Measurements from ENCODE around the gene TEF.
A peak's percentile ranks its signal among the peaks of the same experiment; 100 is the strongest.
"Not testable (repeated sequence)": the region's sequence is repeated elsewhere in the genome, so short reads cannot be mapped to it uniquely, and the experiment has no call there.

The TEF gene

GRCh38 chr22:41429232-41429950, 47.6 kb downstream of the TEF start:
- H3K4me1 ChIP-seq (ENCODE audit: control insufficient read depth, insufficient read depth, low read length), result no peaks in the 10 kb centered on the region; the same call in 1 of the 2 replicates
- peaks cover 18% of the 10 kb centered on the region for H3K36me3 ChIP-seq (ENCODE audit: control insufficient read depth, insufficient read depth, low read length)
- H3K9me3 ChIP-seq (ENCODE audit: control insufficient read depth, insufficient read depth, low read depth, low read length), result no peaks in the 10 kb centered on the region
- H3K4me3 ChIP-seq (ENCODE audit: low read depth, low read length), result no peak overlapping the region
- H3K27me3 ChIP-seq (ENCODE audit: control insufficient read depth, insufficient read depth, low read length), result no peaks in the 10 kb centered on the region
- H3K27ac ChIP-seq (ENCODE audit: low read depth, low read length), result no peak overlapping the region
- peak overlapping the region; percentile 2 for H3K9ac ChIP-seq (ENCODE audit: low read length)

DNA sequence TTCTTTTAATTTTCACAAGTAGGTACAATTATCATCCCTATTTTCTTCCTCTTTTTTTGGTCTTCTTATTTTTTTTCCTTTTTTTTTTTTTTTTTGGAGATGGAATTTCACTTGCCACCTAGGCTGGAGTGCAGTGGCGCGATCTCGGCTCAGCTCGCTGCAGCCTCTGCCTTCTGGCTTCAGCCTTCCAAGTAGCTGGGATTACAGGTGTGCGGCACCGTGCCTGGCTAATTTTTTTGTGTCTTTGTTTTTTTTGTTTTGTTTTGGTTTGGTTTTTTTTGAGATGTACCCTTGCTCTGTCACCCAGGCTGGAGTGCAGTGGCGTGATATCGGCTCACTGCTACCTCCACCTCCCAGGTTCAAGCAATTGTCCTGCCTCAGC, 48.2 kb downstream of the TEF start:
- H3K9me3 ChIP-seq (ENCODE audit: control insufficient read depth, insufficient read depth, low read depth, low read length), result no peaks in the 10 kb centered on the region
- H3K36me3 ChIP-seq (ENCODE audit: control insufficient read depth, insufficient read depth, low read length), result peaks cover 24% of the 10 kb centered on the region

DNA sequence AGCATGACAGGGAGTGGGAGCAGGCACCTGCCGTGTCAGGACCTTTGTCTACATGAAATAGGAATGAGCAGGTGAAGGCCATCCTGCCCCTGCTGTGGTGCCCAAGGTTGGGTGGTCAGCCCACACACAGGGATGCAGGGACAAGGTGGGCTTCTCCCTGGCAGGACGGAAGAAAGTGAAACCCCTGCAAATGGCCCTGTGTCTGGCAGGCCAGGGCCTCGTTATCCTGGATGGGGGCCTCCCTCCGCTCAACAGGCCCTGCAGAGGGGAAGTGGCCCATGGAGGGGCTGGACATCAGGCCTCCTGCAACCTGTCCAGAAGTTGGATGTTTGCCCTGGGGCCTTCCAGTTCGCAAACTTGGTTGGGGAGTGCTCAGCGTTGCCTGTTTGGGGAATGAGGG, 49.9 kb downstream of the TEF start:
- Histone ChIP-seq H3K27me3 (ENCODE audit: control insufficient read depth, insufficient read depth, low read length) (no peaks in the 10 kb centered on the region), H3K27ac (ENCODE audit: low read depth, low read length) (no peak overlapping the region)

More for the DNA sequence above, 48.2 kb downstream of the TEF start:
- H3K4me1 ChIP-seq (ENCODE audit: control insufficient read depth, insufficient read depth, low read length), result no peaks in the 10 kb centered on the region; the same call in 1 of the 2 replicates
- no peak overlapping the region for H3K27ac ChIP-seq (ENCODE audit: low read depth, low read length)
- H3K4me3 ChIP-seq (ENCODE audit: low read depth, low read length), result no peak overlapping the region
- no peak overlapping the region for H3K9ac ChIP-seq (ENCODE audit: low read length)
- no peaks in the 10 kb centered on the region for H3K27me3 ChIP-seq (ENCODE audit: control insufficient read depth, insufficient read depth, low read length)

GRCh38 chr22:41433480-41433879, 51.7 kb downstream of the TEF start:
- H3K4me1 ChIP-seq (ENCODE audit: control insufficient read depth, insufficient read depth, low read length); H3K27ac ChIP-seq (ENCODE audit: low read depth, low read length); H3K27me3 ChIP-seq (ENCODE audit: control insufficient read depth, insufficient read depth, low read length); H3K9ac ChIP-seq (ENCODE audit: low read length); H3K9me3 ChIP-seq (ENCODE audit: control insufficient read depth, insufficient read depth, low read depth, low read length); H3K4me3 ChIP-seq (ENCODE audit: low read depth, low read length): not testable (repeated sequence)
- H3K36me3 ChIP-seq (ENCODE audit: control insufficient read depth, insufficient read depth, low read length), result peaks cover 52% of the 10 kb centered on the region

More for the DNA sequence above, 49.9 kb downstream of the TEF start:
- Histone ChIP-seq H3K9ac (ENCODE audit: low read length) (no peak overlapping the region), H3K9me3 (ENCODE audit: control insufficient read depth, insufficient read depth, low read depth, low read length) (no peaks in the 10 kb centered on the region), H3K4me1 (ENCODE audit: control insufficient read depth, insufficient read depth, low read length) (no peaks in the 10 kb centered on the region; the same call in 1 of the 2 replicates), H3K36me3 (ENCODE audit: control insufficient read depth, insufficient read depth, low read length) (peaks cover 41% of the 10 kb centered on the region), H3K4me3 (ENCODE audit: low read depth, low read length) (no peak overlapping the region)

DNA sequence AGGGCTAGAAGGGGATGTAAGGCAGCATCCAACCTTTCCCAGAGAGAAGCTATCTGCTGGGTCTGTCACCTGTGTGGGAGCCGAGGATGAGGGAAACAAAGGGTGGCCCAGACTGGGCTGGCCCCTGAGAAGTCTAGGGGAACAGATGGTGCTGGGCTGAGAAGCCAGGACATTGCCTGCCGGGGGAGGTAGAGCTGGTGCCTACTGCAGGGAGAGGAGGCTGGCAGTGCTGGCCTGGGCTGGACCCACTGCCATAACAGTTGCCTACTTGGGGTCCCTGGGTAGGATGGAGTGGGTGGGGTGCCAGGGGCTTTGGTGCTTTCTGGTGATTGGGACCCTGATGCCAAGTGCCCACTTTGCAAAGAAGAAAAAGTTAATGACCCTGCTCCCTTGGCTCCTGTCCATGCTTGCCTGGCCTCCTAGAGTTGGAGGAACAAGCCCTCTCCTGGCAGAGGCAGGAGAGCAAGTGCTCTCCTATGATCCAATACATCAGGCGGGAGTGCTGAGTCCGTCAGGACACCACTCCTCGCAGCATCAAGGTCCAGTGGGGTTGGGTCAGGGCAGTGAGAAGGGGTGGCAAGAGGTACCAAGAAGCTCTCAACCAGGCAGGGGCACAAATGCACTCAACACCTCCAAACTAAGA, 52.7 kb downstream of the TEF start:
- H3K9ac ChIP-seq (ENCODE audit: low read length); H3K27me3 ChIP-seq (ENCODE audit: control insufficient read depth, insufficient read depth, low read length); H3K4me3 ChIP-seq (ENCODE audit: low read depth, low read length); H3K27ac ChIP-seq (ENCODE audit: low read depth, low read length); H3K4me1 ChIP-seq (ENCODE audit: control insufficient read depth, insufficient read depth, low read length); H3K9me3 ChIP-seq (ENCODE audit: control insufficient read depth, insufficient read depth, low read depth, low read length): not testable (repeated sequence)
- peaks cover 61% of the 10 kb centered on the region for H3K36me3 ChIP-seq (ENCODE audit: control insufficient read depth, insufficient read depth, low read length)

GRCh38 chr22:41435560-41435959, 53.8 kb downstream of the TEF start:
- Histone ChIP-seq H3K36me3 (ENCODE audit: control insufficient read depth, insufficient read depth, low read length) (peaks cover 65% of the 10 kb centered on the region), H3K27ac (ENCODE audit: low read depth, low read length) (no peak overlapping the region)

DNA sequence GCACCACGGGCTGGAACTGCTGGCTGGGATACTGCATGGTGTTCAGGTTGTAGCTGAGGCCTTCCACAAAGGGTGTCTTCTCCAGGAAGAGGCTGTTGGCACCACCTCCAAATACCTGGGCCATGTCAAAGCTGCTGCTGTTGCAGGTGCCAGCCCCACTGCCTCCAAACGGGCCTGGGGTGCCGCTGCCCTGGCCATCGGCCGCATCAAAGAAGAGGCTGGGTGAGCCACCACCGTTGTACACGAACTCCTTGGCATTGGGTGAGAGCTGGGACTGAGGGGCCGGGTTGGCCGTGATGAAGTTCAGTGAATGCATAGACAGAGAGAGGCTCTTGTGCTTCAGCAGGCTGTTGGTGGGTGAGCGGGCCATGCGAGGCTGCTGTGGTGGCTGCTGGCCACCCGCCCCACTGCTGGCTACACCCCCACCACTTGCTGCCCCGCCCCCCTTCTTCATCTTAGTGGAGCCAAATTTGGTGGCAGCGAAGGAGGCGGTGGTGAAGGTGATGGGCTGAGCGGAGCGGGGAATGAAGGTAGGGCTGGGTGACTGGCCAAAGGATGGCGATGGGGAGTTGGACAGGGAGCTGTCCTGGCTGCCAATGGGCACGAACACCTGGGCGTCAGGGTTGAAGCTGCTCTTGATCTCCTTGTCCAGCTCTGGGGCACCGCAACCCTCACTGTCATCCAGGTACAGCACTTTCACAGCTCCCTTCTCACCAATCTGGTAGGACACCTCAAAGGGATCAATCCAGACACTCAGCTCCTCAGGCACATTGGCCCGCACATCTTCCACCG, 54.8 kb downstream of the TEF start:
- Histone ChIP-seq H3K9me3 (ENCODE audit: control insufficient read depth, insufficient read depth, low read depth, low read length) (no peaks in the 10 kb centered on the region), H3K9ac (ENCODE audit: low read length) (peak overlapping the region; percentile 10), H3K4me3 (ENCODE audit: low read depth, low read length) (no peak overlapping the region), H3K4me1 (ENCODE audit: control insufficient read depth, insufficient read depth, low read length) (no peaks in the 10 kb centered on the region), H3K27ac (ENCODE audit: low read depth, low read length) (no peak overlapping the region), H3K36me3 (ENCODE audit: control insufficient read depth, insufficient read depth, low read length) (peaks cover 64% of the 10 kb centered on the region), H3K27me3 (ENCODE audit: control insufficient read depth, insufficient read depth, low read length) (no peaks in the 10 kb centered on the region)

More at GRCh38 chr22:41435560-41435959, 53.8 kb downstream of the TEF start:
- Histone ChIP-seq H3K4me1 (ENCODE audit: control insufficient read depth, insufficient read depth, low read length) (no peaks in the 10 kb centered on the region), H3K27me3 (ENCODE audit: control insufficient read depth, insufficient read depth, low read length) (no peaks in the 10 kb centered on the region), H3K9me3 (ENCODE audit: control insufficient read depth, insufficient read depth, low read depth, low read length) (no peaks in the 10 kb centered on the region), H3K9ac (ENCODE audit: low read length) (no peak overlapping the region), H3K4me3 (ENCODE audit: low read depth, low read length) (no peak overlapping the region)

DNA sequence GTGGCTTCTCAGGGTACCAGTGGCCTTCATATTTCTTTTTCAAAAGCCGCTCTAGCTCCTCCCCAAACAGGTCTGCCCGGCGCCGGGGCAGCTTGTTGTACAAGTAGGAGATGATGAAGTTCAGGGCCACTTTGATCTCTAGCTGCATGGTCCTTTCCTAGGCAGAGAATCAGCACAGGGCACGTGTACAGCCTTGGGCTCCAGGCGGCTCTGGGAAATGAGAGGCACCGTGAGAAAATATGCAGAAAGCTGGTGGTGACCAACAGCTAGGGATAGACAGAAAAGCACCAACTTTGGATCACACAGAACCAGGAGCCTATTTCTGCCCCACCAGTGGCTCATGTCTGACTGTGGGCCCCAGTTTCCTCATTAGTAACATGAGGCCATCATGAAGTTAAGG, 55.5 kb downstream of the TEF start:
- Histone ChIP-seq H3K27ac (ENCODE audit: low read depth, low read length) (no peak overlapping the region), H3K4me3 (ENCODE audit: low read depth, low read length) (no peak overlapping the region), H3K9me3 (ENCODE audit: control insufficient read depth, insufficient read depth, low read depth, low read length) (no peaks in the 10 kb centered on the region), H3K36me3 (ENCODE audit: control insufficient read depth, insufficient read depth, low read length) (peaks cover 64% of the 10 kb centered on the region), H3K4me1 (ENCODE audit: control insufficient read depth, insufficient read depth, low read length) (no peaks in the 10 kb centered on the region), H3K27me3 (ENCODE audit: control insufficient read depth, insufficient read depth, low read length) (no peaks in the 10 kb centered on the region), H3K9ac (ENCODE audit: low read length) (no peak overlapping the region)

- not testable (repeated sequence) for H3K4me1 ChIP-seq (ENCODE audit: control insufficient read depth, insufficient read depth, low read length); H3K27me3 ChIP-seq (ENCODE audit: control insufficient read depth, insufficient read depth, low read length); H3K4me3 ChIP-seq (ENCODE audit: low read depth, low read length); H3K9me3 ChIP-seq (ENCODE audit: control insufficient read depth, insufficient read depth, low read depth, low read length); H3K9ac ChIP-seq (ENCODE audit: low read length); H3K27ac ChIP-seq (ENCODE audit: low read depth, low read length)
- H3K36me3 ChIP-seq (ENCODE audit: control insufficient read depth, insufficient read depth, low read length), result peaks cover 50% of the 10 kb centered on the region
Observed at GRCh38 chr22:41440511-41440910, 58.8 kb downstream of the TEF start.

GRCh38 chr22:41442240-41442792, 60.6 kb downstream of the TEF start:
- Histone ChIP-seq H3K9ac (ENCODE audit: low read length) (no peak overlapping the region), H3K4me1 (ENCODE audit: control insufficient read depth, insufficient read depth, low read length) (no peaks in the 10 kb centered on the region), H3K9me3 (ENCODE audit: control insufficient read depth, insufficient read depth, low read depth, low read length) (no peaks in the 10 kb centered on the region), H3K4me3 (ENCODE audit: low read depth, low read length) (no peak overlapping the region), H3K27me3 (ENCODE audit: control insufficient read depth, insufficient read depth, low read length) (no peaks in the 10 kb centered on the region), H3K27ac (ENCODE audit: low read depth, low read length) (no peak overlapping the region), H3K36me3 (ENCODE audit: control insufficient read depth, insufficient read depth, low read length) (peaks cover 32% of the 10 kb centered on the region)

Measured in HUES6 (cell line).